Ramos (cell line): ENCODE results near the gene CC2D1B.

ENCODE experiments used
- in situ Hi-C: fragments of 300-500 bp; cut with MboI; formaldehyde crosslinking; loops from one replicate; pipeline ENCODE4 v1.14.3; 2022; ENCODE audit warnings: low sequenced_read_pairs; ENCODE audit not compliant: unreplicated experiment

Gene CC2D1B

DNA sequence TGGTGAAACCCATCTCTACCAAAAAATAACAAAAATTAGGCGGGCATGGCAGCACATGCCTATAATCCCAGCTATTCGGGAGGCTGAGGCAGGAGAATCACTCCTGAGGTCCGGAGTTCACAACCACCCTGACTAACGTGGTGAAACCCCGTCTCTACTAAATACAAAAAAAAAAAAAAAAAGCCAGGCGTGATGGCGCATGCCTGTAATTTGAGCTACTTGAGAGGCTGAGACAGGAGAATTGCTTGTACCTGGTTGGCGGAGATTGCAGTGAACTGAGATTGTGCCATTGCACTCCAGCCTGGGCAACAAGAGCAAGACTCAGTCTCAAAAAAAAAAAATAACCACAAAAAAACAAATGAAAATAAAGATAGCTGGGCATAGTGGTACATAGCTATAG, 42.3 kb downstream of the CC2D1B start:
- in situ Hi-C loops: no loop called here

DNA sequence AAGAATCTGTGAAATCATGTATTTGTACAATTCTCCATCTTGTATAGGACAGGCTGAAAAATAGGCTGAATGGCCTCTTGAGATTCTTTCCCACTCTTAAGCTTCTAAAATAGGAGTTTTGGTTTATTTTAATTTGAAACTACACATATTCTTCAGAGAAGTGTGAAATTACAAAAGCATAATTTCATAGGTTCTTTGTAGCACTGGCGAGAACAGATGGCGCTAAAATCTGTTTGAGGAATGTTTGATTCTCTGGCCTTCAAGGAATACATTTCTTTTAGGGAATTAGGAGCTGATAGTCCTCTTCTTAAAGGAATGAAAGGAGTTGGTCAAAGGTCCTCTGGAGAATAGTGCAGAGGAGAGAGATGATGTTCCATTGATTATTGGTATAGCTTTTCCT, 44.9 kb downstream of the CC2D1B start:
- in situ Hi-C loops: no loop called here

DNA sequence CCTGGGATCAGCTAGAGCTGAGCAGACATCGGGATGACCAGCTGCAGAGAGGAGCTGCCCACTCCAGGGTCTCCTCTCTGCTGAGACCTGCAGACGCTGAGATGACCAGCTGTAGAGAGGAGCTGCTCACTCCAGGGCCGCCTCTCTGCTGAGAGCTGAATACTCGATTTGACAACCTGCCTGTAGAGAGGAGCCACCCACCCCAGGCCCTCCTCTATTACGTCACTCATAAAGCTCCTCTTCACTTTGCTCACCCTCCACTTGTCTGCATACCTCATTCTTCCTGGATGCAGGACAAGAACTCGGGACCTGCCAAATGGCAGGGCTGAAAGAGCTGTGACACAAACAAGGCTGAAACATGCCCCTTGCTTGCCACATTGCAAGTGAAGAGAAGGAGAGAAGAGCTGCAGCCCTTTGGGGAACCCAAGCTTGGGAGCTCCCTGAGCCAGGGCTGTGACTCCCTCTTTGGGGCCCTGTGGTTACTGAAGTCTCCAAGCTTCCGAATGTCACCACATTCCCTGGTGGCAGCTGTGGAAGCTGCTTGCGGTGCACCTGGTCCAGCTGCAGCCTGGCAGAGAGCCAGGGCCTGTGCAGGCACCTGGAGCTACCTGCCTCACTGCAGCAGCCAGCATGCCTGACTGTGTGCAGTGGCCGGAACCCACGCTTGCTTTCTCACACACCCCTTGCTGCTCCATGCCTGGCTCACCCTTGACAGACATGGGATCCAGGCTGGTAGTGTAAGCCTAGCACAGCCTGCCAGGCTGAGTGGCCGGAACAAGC, 59.6 kb downstream of the CC2D1B start:
- in situ Hi-C loops: no loop called here

DNA sequence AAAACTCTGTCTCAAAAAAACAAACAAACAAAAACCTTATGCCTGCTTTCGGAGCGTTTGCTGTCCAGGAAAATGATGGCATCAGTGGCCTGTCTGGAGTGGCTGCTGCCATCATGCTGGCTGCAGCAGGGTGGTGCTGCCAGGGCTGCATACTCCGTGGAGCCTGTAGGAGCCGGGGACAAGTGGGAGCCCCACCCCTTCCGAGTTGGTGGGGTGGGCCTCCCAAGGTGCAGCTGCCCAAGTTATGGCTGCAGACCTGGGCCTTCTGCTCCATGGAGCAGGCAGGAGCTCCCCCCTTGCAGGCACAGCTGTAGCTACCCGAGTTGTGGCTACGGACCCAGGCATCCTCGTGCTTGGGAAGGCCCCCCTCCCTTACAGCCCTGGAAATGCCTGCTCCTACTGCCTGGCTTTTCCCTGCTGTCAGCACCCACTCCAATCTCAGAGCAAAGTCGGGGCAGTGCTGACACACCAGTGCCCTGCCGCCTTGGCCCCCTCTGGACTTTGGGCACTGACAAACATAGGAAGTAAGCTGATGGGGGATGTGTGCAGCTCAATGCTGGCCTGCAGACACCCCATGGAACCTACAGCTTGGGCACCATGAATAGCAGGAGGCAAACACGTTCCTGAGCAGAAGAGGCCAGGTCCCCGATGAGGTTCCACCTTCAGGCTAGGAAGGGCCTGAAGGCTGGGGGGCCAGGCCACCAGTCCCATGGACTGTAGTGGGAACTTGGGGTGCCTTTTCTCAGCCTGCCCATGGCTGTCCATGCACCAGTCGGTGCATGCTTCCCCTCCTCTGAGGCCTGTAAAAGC, 60.4 kb downstream of the CC2D1B start:
- in situ Hi-C loops: no loop called here
